ENCODE results near the gene RSRC1.

The RSRC1 gene

DNA sequence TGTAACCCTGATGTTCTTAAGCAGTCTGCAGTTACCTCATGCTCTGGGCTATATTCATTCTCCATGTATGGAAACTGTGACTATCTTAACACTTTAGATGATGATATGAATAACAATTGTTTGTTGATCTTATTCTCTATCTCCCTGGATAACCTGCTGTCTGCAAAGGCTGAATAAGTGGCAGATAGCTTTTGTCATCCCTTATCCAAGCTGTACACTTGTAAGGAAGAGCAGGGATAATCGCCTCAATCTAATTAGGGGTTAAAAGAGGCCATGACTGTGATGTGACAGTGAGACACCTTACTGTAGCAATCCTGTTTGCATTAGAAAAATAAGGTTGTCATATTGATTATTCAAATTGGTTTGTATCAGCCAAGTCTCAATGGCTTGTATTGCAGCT, 123.9 kb downstream of the RSRC1 start:
- no peaks in the 10 kb centered on the region for H3K9me3 ChIP-seq (ENCODE audit: control insufficient read depth, insufficient read depth, low read length)
- H3K9ac ChIP-seq (ENCODE audit: low read depth, low read length): no peak overlapping the region
- H3K4me1 ChIP-seq (ENCODE audit: control insufficient read depth, insufficient read depth, low read length): no peaks in the 10 kb centered on the region; the same call in 1 of the 2 replicates
- no peaks in the 10 kb centered on the region for H3K27me3 ChIP-seq (ENCODE audit: control insufficient read depth, insufficient read depth, low read length)
- H3K36me3 ChIP-seq (ENCODE audit: control insufficient read depth, insufficient read depth, low read length): no peaks in the 10 kb centered on the region
- H3K27ac ChIP-seq (ENCODE audit: low read depth, low read length): no peak overlapping the region
- H3K4me3 ChIP-seq (ENCODE audit: low read depth, low read length): no peak overlapping the region

DNA sequence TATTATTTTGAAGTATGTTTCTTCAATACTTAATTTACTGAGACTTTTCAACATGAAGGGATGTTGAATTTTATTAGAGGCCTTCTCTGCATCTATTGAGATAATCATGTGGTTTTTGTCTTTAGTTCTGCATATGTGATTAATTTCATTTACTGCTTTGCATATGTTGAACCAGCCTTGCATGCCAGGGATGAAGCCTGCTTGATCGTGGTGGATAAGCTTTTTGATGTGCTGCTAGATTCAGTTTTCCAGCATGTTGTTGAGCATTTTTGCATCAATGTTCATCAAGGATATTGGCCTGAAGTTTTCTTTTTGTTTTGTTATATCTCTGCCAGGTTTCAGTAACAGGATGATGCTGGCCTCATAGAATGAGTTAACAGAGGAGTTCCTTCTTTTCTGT, 134.4 kb downstream of the RSRC1 start:
- H3K27ac ChIP-seq (ENCODE audit: low read depth, low read length): no peak overlapping the region
- H3K4me1 ChIP-seq (ENCODE audit: control insufficient read depth, insufficient read depth, low read length): peaks cover 9% of the 10 kb centered on the region; the same call in 1 of the 2 replicates
- no peaks in the 10 kb centered on the region for H3K36me3 ChIP-seq (ENCODE audit: control insufficient read depth, insufficient read depth, low read length)
- H3K4me3 ChIP-seq (ENCODE audit: low read depth, low read length): no peak overlapping the region
- H3K9me3 ChIP-seq (ENCODE audit: control insufficient read depth, insufficient read depth, low read length): no peaks in the 10 kb centered on the region
- no peaks in the 10 kb centered on the region for H3K27me3 ChIP-seq (ENCODE audit: control insufficient read depth, insufficient read depth, low read length)
- H3K9ac ChIP-seq (ENCODE audit: low read depth, low read length): no peak overlapping the region

DNA sequence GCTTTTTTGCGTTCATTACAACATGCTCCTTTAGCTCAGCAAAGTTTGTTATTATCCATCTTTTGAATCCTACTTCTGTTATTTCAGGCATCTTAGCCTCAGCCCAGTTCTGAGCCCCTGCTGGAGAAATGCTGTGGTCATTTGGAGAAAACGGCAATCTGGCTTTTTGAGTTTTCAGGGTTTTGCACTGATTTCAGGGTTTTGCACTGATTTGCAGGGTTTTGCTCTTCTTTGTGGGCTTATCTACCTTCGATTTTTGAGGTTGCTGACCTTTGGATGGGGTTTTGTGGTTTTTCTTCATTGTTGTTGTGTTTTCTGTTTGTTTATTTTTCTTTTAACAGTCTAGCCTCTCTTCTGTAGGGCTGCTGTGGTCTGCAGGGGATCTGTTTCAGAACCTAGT, 137.4 kb downstream of the RSRC1 start:
- Histone ChIP-seq H3K36me3 (ENCODE audit: control insufficient read depth, insufficient read depth, low read length) (no peaks in the 10 kb centered on the region), H3K27me3 (ENCODE audit: control insufficient read depth, insufficient read depth, low read length) (no peaks in the 10 kb centered on the region), H3K27ac (ENCODE audit: low read depth, low read length) (no peak overlapping the region), H3K9ac (ENCODE audit: low read depth, low read length) (no peak overlapping the region), H3K4me1 (ENCODE audit: control insufficient read depth, insufficient read depth, low read length) (peaks cover 9% of the 10 kb centered on the region; the same call in 1 of the 2 replicates), H3K4me3 (ENCODE audit: low read depth, low read length) (no peak overlapping the region), H3K9me3 (ENCODE audit: control insufficient read depth, insufficient read depth, low read length) (no peaks in the 10 kb centered on the region)

DNA sequence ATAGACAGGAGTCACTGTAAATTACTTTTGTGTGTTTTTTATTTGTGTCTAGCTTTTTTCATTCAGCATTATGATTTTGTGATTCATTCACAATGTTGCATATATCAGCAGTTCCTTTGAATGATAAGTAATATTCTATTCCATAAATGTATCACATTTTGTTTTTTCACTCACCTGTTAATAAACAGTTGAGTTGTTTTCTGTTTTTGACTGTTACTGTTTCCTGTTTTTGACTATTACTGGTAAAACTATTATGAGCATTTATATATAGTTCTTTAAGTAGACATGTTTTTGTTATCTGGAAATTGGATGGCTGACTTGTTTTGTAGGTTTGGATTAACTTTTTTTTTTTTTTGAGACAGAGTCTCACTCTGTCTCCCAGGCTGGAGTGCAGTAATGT, 138.4 kb downstream of the RSRC1 start:
- no peaks in the 10 kb centered on the region for H3K36me3 ChIP-seq (ENCODE audit: control insufficient read depth, insufficient read depth, low read length)
- H3K4me3 ChIP-seq (ENCODE audit: low read depth, low read length): no peak overlapping the region
- no peaks in the 10 kb centered on the region for H3K9me3 ChIP-seq (ENCODE audit: control insufficient read depth, insufficient read depth, low read length)

DNA sequence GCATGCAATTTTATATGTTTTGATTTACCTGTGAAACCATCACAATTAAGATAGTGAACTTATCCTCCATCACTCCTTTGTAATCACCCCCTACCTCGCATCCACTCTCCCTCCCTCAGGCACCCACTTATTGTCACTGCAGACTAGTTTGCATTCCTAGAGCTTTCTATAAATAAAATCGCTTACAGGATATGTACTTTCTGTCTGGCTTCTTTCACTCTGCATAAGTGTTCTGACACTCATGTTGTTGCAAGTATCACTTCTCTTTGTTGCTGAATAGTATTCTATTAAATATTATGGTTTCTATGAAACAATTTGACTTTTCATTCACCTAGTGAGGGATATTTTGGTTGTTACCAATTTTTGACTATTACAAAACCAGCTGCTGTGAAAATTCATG, 139.3 kb downstream of the RSRC1 start:
- Histone ChIP-seq H3K36me3 (ENCODE audit: control insufficient read depth, insufficient read depth, low read length) (no peaks in the 10 kb centered on the region), H3K4me3 (ENCODE audit: low read depth, low read length) (no peak overlapping the region), H3K4me1 (ENCODE audit: control insufficient read depth, insufficient read depth, low read length) (peaks cover 9% of the 10 kb centered on the region; the same call in 1 of the 2 replicates), H3K27me3 (ENCODE audit: control insufficient read depth, insufficient read depth, low read length) (no peaks in the 10 kb centered on the region), H3K27ac (ENCODE audit: low read depth, low read length) (no peak overlapping the region), H3K9ac (ENCODE audit: low read depth, low read length) (no peak overlapping the region), H3K9me3 (ENCODE audit: control insufficient read depth, insufficient read depth, low read length) (no peaks in the 10 kb centered on the region)

More for the DNA sequence above, 138.4 kb downstream of the RSRC1 start:
- peaks cover 9% of the 10 kb centered on the region; the same call in 1 of the 2 replicates for H3K4me1 ChIP-seq (ENCODE audit: control insufficient read depth, insufficient read depth, low read length)
- H3K9ac ChIP-seq (ENCODE audit: low read depth, low read length): no peak overlapping the region
- no peaks in the 10 kb centered on the region for H3K27me3 ChIP-seq (ENCODE audit: control insufficient read depth, insufficient read depth, low read length)
- H3K27ac ChIP-seq (ENCODE audit: low read depth, low read length): no peak overlapping the region

DNA sequence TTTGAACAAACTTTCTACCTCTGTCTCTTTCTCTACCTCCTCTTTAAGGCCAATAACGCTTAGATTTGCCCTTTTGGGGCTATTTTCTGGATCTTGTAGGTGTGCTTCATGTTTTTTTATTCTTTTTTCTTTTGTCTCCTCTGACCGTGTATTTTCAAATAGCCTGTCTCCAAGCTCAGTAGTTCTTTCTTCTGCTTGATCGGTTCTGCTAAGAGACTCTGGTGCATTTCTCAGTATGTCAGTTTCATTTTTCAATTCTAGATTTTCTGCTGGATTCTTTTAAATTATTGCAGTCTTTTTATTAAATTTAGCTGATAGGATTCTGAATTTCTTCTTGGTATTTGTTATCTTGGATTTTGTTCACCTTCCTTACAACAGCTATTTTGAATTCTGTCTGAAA, 148.7 kb downstream of the RSRC1 start:
- H3K9me3 ChIP-seq (ENCODE audit: control insufficient read depth, insufficient read depth, low read length): no peaks in the 10 kb centered on the region
- no peak overlapping the region for H3K27ac ChIP-seq (ENCODE audit: low read depth, low read length)

DNA sequence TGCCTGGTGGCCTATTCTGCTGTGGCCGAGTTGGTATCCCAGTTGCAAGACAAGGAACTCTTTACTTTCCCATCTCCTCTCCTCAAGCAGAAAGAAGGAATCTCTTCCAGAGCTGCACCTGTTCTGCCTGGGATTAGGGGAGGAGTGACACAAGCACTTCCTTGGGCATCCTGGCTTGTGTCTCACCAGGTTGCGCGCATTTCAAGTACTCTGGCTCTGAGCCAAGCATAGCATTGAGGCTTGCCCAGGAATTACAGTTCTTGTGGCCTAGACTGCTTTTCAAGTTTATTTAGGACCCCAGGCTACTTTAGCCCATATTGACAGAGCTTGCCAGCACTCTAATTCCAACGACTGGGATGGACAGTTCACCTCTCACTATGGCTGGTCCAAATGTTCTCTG, 150.5 kb downstream of the RSRC1 start:
- no peaks in the 10 kb centered on the region for H3K36me3 ChIP-seq (ENCODE audit: control insufficient read depth, insufficient read depth, low read length)
- no peaks in the 10 kb centered on the region for H3K4me1 ChIP-seq (ENCODE audit: control insufficient read depth, insufficient read depth, low read length)
- H3K9me3 ChIP-seq (ENCODE audit: control insufficient read depth, insufficient read depth, low read length): no peaks in the 10 kb centered on the region
- H3K27ac ChIP-seq (ENCODE audit: low read depth, low read length): no peak overlapping the region
- H3K4me3 ChIP-seq (ENCODE audit: low read depth, low read length): no peak overlapping the region
- no peak overlapping the region for H3K9ac ChIP-seq (ENCODE audit: low read depth, low read length)
- H3K27me3 ChIP-seq (ENCODE audit: control insufficient read depth, insufficient read depth, low read length): no peaks in the 10 kb centered on the region

More for the DNA sequence above, 148.7 kb downstream of the RSRC1 start:
- Histone ChIP-seq H3K36me3 (ENCODE audit: control insufficient read depth, insufficient read depth, low read length) (no peaks in the 10 kb centered on the region), H3K9ac (ENCODE audit: low read depth, low read length) (no peak overlapping the region), H3K4me1 (ENCODE audit: control insufficient read depth, insufficient read depth, low read length) (no peaks in the 10 kb centered on the region), H3K4me3 (ENCODE audit: low read depth, low read length) (no peak overlapping the region), H3K27me3 (ENCODE audit: control insufficient read depth, insufficient read depth, low read length) (no peaks in the 10 kb centered on the region)

DNA sequence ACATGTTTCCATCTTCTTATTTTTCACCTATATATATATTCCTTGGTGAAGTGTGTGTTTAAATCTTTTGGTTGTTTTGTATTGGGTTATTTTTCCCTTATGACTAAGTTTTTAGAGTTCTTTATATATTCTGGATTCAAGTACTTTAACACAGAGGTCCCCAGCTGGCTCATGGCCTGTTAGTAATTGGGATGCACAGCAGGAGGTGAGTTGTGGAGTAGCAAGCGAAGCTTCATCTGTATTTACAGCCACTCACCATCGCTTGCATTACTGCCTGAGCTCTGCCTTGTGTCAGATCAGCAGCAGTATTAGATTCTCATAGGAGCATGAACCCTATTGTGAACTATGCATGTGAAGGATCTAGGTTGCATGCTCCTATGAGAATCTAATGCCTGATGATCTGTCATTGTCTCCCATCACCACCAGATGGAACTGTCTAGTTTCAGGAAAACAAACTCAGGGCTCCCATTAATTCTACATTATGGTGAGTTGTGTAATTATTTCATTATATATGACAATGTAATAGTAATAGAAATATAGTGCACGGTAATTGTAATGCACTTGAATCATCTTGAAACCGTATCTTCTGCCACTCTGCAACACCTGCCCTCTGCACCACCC, 151.6 kb downstream of the RSRC1 start:
- Histone ChIP-seq H3K4me3 (ENCODE audit: low read depth, low read length) (no peak overlapping the region), H3K9ac (ENCODE audit: low read depth, low read length) (no peak overlapping the region)

DNA sequence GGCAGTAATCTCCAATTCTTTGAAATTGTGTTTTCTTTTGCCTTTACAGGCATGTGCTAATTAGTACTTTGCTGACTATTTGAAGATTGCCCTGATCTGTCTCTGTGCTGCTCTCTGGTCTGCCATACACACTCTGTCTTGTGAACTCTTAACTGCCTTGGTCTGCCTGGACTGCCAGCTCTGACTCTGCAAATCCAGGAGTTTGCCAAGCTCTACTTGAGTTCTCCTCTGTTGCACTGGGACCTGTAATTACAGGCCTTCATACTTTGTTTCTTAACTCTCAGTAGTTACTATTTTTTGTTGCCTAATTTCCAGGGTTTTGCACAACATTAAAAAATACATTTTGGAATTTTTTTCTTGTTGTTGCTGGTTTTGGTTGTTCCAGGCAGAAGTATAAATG, 155.0 kb downstream of the RSRC1 start:
- H3K27me3 ChIP-seq (ENCODE audit: control insufficient read depth, insufficient read depth, low read length): no peaks in the 10 kb centered on the region
- no peak overlapping the region for H3K9ac ChIP-seq (ENCODE audit: low read depth, low read length)
- H3K4me1 ChIP-seq (ENCODE audit: control insufficient read depth, insufficient read depth, low read length): no peaks in the 10 kb centered on the region
- H3K27ac ChIP-seq (ENCODE audit: low read depth, low read length): no peak overlapping the region
- no peak overlapping the region for H3K4me3 ChIP-seq (ENCODE audit: low read depth, low read length)
- H3K9me3 ChIP-seq (ENCODE audit: control insufficient read depth, insufficient read depth, low read length): peaks cover 8% of the 10 kb centered on the region; the same call in 1 of the 2 replicates
- no peaks in the 10 kb centered on the region for H3K36me3 ChIP-seq (ENCODE audit: control insufficient read depth, insufficient read depth, low read length)

More for the DNA sequence above, 151.6 kb downstream of the RSRC1 start:
- Histone ChIP-seq H3K27me3 (ENCODE audit: control insufficient read depth, insufficient read depth, low read length) (no peaks in the 10 kb centered on the region), H3K36me3 (ENCODE audit: control insufficient read depth, insufficient read depth, low read length) (no peaks in the 10 kb centered on the region), H3K27ac (ENCODE audit: low read depth, low read length) (no peak overlapping the region), H3K4me1 (ENCODE audit: control insufficient read depth, insufficient read depth, low read length) (no peaks in the 10 kb centered on the region), H3K9me3 (ENCODE audit: control insufficient read depth, insufficient read depth, low read length) (no peaks in the 10 kb centered on the region)

DNA sequence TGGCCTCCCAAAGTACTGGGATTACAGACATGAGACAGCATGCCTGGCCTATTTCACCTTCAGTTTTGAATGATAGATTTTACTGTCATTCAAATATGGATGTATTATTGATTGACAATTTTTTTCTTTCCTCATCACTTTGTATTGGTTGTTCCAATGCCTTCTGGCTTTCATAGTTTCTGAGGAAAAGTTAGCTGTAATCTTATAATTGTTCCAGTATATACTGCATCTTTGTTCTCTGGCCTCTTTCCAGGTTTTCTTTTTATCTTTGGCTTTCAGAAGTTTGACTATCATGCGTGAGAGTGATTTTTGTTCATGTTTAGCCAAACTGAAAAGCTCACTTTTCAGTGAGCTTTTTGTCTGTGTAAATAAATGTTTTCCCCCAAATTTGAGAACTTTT, 157.1 kb downstream of the RSRC1 start:
- Histone ChIP-seq H3K27ac (ENCODE audit: low read depth, low read length) (no peak overlapping the region), H3K27me3 (ENCODE audit: control insufficient read depth, insufficient read depth, low read length) (no peaks in the 10 kb centered on the region), H3K4me1 (ENCODE audit: control insufficient read depth, insufficient read depth, low read length) (peaks cover 4% of the 10 kb centered on the region; the same call in 1 of the 2 replicates), H3K36me3 (ENCODE audit: control insufficient read depth, insufficient read depth, low read length) (no peaks in the 10 kb centered on the region), H3K4me3 (ENCODE audit: low read depth, low read length) (no peak overlapping the region), H3K9ac (ENCODE audit: low read depth, low read length) (no peak overlapping the region), H3K9me3 (ENCODE audit: control insufficient read depth, insufficient read depth, low read length) (peaks cover 8% of the 10 kb centered on the region; the same call in 1 of the 2 replicates)

DNA sequence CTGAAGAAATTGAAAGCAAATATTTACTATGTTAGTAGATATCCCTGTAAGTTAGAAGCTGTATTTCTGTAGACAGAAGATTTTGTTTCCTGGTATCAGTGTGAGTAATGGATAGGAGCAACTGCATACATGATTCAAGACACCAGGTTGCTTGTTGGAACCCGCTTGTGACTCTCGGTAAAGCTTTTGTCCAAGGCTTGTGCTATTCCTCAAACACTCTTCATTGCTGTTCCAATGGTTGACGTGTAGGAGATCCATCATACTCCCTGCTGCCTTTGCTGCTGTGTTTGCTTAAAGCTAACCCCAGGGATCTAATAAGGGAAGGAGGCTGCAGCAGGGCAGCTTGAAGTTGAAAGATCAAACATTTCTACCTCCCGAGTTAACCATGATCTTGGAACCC, 160.1 kb downstream of the RSRC1 start:
- Histone ChIP-seq H3K9ac (ENCODE audit: low read depth, low read length) (no peak overlapping the region), H3K36me3 (ENCODE audit: control insufficient read depth, insufficient read depth, low read length) (no peaks in the 10 kb centered on the region), H3K4me3 (ENCODE audit: low read depth, low read length) (no peak overlapping the region), H3K4me1 (ENCODE audit: control insufficient read depth, insufficient read depth, low read length) (peaks cover 5% of the 10 kb centered on the region; the same call in 1 of the 2 replicates), H3K27me3 (ENCODE audit: control insufficient read depth, insufficient read depth, low read length) (no peaks in the 10 kb centered on the region), H3K9me3 (ENCODE audit: control insufficient read depth, insufficient read depth, low read length) (peaks cover 8% of the 10 kb centered on the region; the same call in 1 of the 2 replicates), H3K27ac (ENCODE audit: low read depth, low read length) (no peak overlapping the region)
